ENCODE data around the gene RIN3. TPM values are rescaled to one million over a fixed set of nuclear protein-coding genes. Genes with fewer than 3 reads are reported as not detected.

RIN3 gene
- total and polyA plus RNA-seq, 3 donors from 2014 or later: 25.9 to 56.2 (median 49.8) TPM

DNA sequence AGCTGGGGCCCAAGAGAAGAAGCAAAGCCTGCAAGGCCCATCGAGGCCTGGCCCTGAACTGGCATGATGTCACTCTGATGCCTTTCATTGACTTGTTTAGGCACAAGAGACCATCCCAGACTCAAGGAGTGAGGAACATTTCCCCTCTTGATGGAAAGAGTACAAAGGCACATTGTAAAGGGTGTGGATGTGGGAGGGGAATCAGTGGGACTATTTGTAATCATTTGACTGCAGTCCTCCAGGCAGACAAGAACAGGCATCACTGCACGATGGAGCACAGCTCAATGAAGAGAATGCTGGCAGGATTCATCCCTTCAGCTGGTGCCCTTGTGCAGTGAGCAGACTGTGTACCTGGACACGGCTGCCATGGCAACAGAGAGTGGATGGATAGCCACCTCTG, 147.0 kb downstream of the RIN3 start:
- DNase-seq: peak; percentile 41
- Histone ChIP-seq H3K27ac (peak overlapping the region; percentile 51 to 82), H3K36me3 (ENCODE audit: low read depth, missing control alignments) (no peaks in the 10 kb centered on the region)

DNA sequence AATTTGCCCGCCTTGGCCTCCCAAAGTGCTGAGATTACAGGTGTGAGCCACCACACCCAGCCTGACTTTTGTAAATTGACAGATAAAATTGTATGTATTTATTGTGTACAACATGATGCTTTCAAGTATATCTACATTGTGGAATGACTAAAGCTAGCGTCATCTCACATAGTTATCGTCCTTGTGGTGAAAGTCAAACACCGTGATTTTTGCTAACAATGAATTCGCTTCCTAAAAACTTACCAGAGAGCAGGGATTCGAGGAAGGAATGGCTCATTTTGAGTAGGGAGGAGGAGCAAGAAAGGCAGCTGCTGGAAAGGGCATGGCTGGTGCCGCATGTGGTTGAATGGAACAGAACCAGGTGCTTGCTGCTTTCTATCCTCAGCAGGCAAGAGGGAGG, 149.5 kb downstream of the RIN3 start:
- Histone ChIP-seq H3K9me3 (no peaks in the 10 kb centered on the region), H3K36me3 (ENCODE audit: low read depth, missing control alignments) (no peaks in the 10 kb centered on the region), H3K4me1 (peaks cover 17% of the 10 kb centered on the region), H3K4me3 (no peak overlapping the region), H3K27ac (no peak overlapping the region), H3K27me3 (no peaks in the 10 kb centered on the region)
- DNase-seq: no peak
- no peak for TF ChIP-seq POLR2A (IDR thresholded peaks at IDR 0.05)
- TF ChIP-seq, protein P1, sequence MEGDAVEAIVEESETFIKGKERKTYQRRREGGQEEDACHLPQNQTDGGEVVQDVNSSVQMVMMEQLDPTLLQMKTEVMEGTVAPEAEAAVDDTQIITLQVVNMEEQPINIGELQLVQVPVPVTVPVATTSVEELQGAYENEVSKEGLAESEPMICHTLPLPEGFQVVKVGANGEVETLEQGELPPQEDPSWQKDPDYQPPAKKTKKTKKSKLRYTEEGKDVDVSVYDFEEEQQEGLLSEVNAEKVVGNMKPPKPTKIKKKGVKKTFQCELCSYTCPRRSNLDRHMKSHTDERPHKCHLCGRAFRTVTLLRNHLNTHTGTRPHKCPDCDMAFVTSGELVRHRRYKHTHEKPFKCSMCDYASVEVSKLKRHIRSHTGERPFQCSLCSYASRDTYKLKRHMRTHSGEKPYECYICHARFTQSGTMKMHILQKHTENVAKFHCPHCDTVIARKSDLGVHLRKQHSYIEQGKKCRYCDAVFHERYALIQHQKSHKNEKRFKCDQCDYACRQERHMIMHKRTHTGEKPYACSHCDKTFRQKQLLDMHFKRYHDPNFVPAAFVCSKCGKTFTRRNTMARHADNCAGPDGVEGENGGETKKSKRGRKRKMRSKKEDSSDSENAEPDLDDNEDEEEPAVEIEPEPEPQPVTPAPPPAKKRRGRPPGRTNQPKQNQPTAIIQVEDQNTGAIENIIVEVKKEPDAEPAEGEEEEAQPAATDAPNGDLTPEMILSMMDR (IDR thresholded peaks at IDR 0.05): no peak
- WGBS, 2 donors: 87 to 92% methylated on average over 7 of the region's 7 CpGs
- intact Hi-C loops (cut with DNase I; ENCODE audit: low total_unique reads): no loop called here

More for the DNA sequence above, 147.0 kb downstream of the RIN3 start:
- Histone ChIP-seq H3K4me1 (peaks cover 39% of the 10 kb centered on the region), H3K9me3 (no peaks in the 10 kb centered on the region), H3K4me3 (no peak overlapping the region), H3K27me3 (no peaks in the 10 kb centered on the region)
- no peak for TF ChIP-seq POLR2A (IDR thresholded peaks at IDR 0.05)
- TF ChIP-seq, protein P1 (IDR thresholded peaks at IDR 0.05): no peak
- WGBS, 2 donors: 51 to 72% methylated on average over 3 of the region's 3 CpGs
- intact Hi-C loops (cut with DNase I; ENCODE audit: low total_unique reads): no loop called here

DNA sequence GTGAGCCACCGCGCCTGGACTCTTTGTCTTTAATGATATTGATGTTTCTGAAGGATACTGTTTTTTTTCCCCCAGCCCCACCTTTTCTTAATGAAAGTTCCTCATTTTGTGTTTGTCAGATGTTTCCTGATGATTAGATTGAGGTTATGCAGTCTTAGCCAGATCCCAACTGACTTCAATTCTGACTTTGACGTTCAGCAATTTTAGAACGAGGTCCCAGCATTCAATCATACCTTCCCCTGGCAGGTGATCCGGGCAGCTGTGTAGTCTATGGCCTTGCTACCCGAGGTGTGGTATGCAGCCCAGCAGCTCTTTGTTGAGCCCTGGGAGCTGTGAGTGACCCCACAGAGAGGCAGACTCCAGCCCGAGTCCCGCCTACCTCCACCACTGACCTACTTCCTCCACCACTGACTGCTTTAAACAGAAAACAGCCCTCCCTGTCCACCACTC, 152.1 kb downstream of the RIN3 start:
- Histone ChIP-seq H3K9me3 (no peaks in the 10 kb centered on the region), H3K27me3 (no peaks in the 10 kb centered on the region), H3K4me3 (no peak overlapping the region), H3K27ac (no peak overlapping the region), H3K4me1 (peaks cover 3% of the 10 kb centered on the region), H3K36me3 (ENCODE audit: low read depth, missing control alignments) (no peaks in the 10 kb centered on the region)
- TF ChIP-seq, protein P1 (IDR thresholded peaks at IDR 0.05): no peak
- DNase-seq: no peak
- 61 to 76% methylated on average over 8 of the region's 8 CpGs for WGBS, 2 donors
- intact Hi-C loops (cut with DNase I; ENCODE audit: low total_unique reads): no loop called here

DNA sequence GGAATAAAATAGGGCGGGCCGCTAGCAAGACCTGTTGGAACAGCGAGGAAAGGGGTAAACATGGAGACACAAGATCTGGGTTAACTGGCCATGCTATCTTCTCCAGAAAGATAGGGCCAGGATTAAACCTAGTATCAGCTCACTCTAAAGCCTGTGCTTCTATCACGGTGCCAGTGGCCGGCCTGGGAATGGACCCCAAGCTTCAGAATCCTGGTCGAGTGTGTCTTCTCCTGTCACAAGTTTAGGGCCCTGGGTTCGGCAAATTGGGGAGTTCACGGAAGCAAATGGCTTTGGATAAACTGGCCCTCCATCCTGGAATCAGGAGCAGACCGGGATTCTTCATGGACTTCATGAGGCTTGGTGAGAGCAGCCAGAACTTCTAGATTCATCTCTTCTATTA, 152.7 kb downstream of the RIN3 start:
- Histone ChIP-seq H3K9me3 (no peaks in the 10 kb centered on the region), H3K4me1 (peaks cover 3% of the 10 kb centered on the region), H3K36me3 (ENCODE audit: low read depth, missing control alignments) (no peaks in the 10 kb centered on the region), H3K4me3 (no peak overlapping the region), H3K27me3 (no peaks in the 10 kb centered on the region), H3K27ac (no peak overlapping the region)
- WGBS, 2 donors: 93 to 95% methylated on average over 9 of the region's 9 CpGs
- intact Hi-C loops (cut with DNase I; ENCODE audit: low total_unique reads): no loop called here
- DNase-seq: no peak
- TF ChIP-seq, protein P1 (IDR thresholded peaks at IDR 0.05): no peak
- no peak for TF ChIP-seq POLR2A (IDR thresholded peaks at IDR 0.05)

DNA sequence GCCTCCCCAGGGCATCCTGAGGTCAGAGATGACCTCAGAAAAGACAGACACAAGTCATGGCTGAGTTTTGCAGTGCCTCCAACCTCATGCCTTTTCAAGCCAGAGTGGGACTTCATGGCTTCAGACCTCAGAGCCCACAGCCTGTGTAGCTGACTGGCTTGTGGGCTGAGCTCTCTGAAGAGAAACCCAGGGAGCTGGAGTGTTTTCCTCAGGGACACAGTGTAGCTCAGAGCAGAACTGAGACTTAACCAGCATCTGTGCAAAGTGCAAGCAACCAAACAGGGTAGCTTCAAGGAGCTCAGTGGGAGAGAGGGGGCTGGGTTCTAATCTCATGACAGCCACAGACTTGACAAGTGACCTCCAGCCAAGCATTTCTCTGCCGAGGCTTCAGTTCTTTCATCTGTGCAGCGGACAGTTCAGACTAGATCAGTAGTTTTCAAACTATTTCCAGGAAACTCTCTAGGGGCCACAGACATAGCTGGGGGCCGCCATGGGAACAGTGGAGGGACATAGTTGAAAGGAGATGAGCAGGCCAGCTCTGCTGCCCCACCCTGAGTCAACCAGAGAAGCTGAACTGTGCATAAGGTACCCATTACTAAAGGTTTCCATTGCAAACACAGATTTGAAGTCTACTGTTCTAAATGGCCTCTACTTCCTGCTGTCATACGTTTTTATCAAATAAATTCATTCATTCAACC, 154.8 kb downstream of the RIN3 start:
- WGBS, 2 donors: 77 to 79% methylated on average over 4 of the region's 4 CpGs
- intact Hi-C loops (cut with DNase I; ENCODE audit: low total_unique reads): no loop called here
- H3K27ac ChIP-seq: no peak overlapping the region

More for the DNA sequence above, 154.8 kb downstream of the RIN3 start:
- no peaks in the 10 kb centered on the region for H3K27me3 ChIP-seq
- H3K9me3 ChIP-seq: no peaks in the 10 kb centered on the region
- no peak overlapping the region for H3K4me3 ChIP-seq
- TF ChIP-seq, protein P1 (IDR thresholded peaks at IDR 0.05): no peak
- no peak for TF ChIP-seq POLR2A (IDR thresholded peaks at IDR 0.05)
- no peaks in the 10 kb centered on the region for H3K36me3 ChIP-seq (ENCODE audit: low read depth, missing control alignments)
- no peak for DNase-seq
- peaks cover 2% of the 10 kb centered on the region for H3K4me1 ChIP-seq

Measured in testis (tissue), 3 donors.